ENCODE results near the gene CD247.

Gene CD247

DNA sequence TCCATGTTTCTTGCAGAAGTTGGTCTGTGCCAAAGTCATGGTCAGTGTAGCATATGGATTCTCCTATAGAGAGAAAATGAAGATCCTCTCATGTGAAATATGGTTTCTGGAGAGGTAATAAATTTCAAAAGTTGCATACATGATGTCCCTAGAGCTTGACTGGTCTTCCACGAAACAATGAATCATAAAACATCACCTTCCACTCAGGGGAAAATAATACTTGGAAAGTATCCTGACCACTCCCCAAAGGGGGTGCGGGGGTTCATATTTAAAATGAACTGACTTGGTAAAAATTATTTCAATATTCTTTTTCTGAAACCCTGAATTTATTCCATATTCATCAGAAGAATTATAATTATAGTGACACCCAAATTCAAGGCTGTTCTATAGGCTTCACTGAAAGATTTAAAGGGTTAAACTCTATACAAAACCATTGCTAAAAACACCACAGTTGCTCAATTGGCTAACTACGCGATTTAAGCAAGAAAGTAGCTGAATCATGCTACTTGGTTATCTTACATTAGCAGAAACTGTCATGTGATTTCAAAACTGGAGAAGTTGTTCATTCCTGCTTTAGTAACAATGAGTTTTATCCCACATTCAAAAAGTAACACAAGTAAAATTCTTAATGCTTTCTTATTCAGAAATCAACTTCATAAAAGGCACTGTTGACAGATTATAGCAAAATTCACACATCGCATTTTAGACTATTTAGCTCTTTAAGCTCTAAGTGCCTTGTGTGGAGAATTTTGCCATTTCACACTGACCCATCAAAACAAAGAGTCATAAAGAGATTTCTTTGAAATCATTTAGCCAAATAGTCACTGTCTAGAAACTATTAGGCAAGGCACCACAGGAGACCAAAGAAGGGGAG is 30.0 kb upstream of the CD247 start:
- no peaks in the 10 kb centered on the region for H3K36me3 ChIP-seq (ENCODE audit: insufficient read depth, low read length)
- no peaks in the 10 kb centered on the region for H3K9me3 ChIP-seq (ENCODE audit: control insufficient read depth, insufficient read depth, low read length)
- no peak overlapping the region for H3K9ac ChIP-seq (ENCODE audit: low read depth, low read length)
- no peaks in the 10 kb centered on the region for H3K4me1 ChIP-seq (ENCODE audit: insufficient read depth, low read length)

DNA sequence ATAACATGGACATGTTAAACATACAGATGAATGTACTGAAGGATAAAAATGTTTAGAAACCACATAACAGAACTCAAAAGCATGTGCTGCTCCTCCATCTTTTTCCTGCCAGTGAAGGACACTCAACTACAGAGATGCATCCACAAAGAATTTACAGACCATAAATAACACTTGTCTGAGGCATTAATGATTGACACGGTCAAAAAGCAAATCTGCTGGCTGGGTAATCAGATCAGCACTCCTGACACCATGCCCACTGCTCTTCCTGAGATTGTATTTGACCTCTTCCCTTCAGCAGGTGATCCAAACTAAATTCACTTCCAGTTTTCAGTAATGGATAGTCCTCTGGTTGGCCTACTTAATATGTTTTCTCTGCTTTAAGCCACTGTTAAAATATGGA is 28.6 kb upstream of the CD247 start:
- Histone ChIP-seq H3K9me3 (ENCODE audit: control insufficient read depth, insufficient read depth, low read length) (no peaks in the 10 kb centered on the region), H3K36me3 (ENCODE audit: insufficient read depth, low read length) (no peaks in the 10 kb centered on the region), H3K4me1 (ENCODE audit: insufficient read depth, low read length) (no peaks in the 10 kb centered on the region), H3K9ac (ENCODE audit: low read depth, low read length) (no peak overlapping the region)

DNA sequence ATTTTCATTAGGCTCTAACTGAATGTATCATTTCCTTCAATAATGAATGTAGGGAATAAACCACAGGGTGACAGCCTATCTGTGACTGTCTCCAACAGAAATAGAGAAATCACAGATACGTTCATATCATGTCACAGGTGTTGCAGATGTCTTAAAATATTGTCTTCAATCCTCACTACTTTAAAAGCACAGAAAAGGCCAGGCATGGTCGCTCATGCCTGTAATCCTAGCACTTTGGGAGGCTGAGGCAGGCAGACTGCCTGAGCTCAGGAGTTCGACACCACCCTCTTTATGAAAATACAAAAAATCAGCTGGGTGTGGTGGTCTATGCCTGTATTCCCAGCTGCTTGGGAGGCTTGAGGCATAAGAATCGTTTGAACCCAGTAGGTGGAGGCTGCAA is 27.0 kb upstream of the CD247 start:
- no peaks in the 10 kb centered on the region for H3K4me1 ChIP-seq (ENCODE audit: insufficient read depth, low read length)
- H3K9ac ChIP-seq (ENCODE audit: low read depth, low read length) = no peak overlapping the region
- H3K9me3 ChIP-seq (ENCODE audit: control insufficient read depth, insufficient read depth, low read length) = no peaks in the 10 kb centered on the region
- no peaks in the 10 kb centered on the region for H3K36me3 ChIP-seq (ENCODE audit: insufficient read depth, low read length)

DNA sequence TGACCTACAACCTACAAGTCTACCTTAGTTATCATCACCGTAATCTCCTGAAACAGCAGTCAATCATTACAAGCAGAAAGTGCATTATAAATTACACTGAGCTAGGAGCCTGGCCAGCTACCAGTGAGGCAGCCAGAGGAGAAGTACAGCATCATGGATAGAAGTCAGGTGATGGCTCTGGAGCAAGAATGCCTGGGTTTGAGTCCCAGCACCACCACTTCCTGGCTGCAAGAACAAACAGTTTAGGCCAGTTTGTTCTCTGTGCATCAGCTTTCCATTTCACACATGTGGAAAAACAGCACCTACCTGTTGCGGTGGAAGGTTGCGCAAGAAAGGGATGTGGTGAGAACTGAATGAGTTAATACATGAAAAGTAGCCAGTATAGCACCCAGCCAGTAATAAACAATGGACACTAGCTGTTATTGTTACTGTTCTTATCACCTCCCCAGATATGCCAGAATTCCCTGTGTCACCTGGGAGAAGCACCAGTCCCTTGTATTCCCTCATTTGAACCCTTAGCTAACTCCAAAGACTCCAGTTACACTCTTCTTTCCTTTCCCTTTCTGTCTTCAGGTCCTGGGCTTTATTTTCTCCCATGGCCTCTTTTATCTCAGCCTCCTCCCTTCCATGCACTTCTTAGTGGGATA is 26.2 kb upstream of the CD247 start:
- Histone ChIP-seq H3K9me3 (ENCODE audit: control insufficient read depth, insufficient read depth, low read length) (no peaks in the 10 kb centered on the region), H3K4me1 (ENCODE audit: insufficient read depth, low read length) (no peaks in the 10 kb centered on the region), H3K9ac (ENCODE audit: low read depth, low read length) (no peak overlapping the region), H3K36me3 (ENCODE audit: insufficient read depth, low read length) (no peaks in the 10 kb centered on the region)

DNA sequence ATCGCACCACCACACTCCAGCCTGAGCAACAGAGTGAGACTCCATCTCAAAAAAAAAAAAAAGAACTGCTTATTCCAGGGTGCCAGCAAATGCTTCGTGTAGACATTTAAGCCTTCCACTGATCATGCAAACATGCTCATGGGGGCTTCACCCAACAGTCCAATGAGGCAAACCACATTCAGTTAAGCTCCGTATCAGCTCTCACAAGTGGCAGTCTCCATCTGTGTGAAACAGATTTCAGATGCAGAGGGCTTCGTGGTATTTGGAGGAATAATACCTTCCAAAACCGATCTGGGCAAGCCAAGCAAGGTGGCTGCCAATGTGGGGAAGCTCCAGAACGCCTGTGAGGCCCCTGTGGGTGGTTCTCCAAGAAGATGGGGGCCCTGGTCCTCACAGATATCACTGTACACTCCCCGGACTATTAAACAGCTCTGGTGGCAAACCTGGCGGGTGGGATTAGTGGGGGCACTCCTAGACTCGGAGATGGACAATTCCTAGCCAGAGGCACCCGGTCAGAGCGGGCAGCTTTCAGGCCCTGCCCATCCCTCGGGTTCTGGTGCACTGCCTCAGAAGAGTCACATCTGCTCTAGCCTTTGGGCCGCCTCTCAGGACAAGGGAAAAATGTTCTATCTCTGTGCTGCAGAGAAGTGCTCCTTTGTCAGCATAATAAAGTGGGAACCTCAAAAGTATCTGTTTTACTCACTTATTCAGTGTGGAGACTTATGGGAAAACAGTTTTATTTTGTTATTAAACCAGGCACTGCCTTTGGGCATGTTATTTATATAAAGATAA is 25.1 kb upstream of the CD247 start:
- Histone ChIP-seq H3K9ac (ENCODE audit: low read depth, low read length) (no peak overlapping the region), H3K9me3 (ENCODE audit: control insufficient read depth, insufficient read depth, low read length) (no peaks in the 10 kb centered on the region), H3K36me3 (ENCODE audit: insufficient read depth, low read length) (no peaks in the 10 kb centered on the region), H3K4me1 (ENCODE audit: insufficient read depth, low read length) (peaks cover 7% of the 10 kb centered on the region; the same call in 1 of the 2 replicates)

DNA sequence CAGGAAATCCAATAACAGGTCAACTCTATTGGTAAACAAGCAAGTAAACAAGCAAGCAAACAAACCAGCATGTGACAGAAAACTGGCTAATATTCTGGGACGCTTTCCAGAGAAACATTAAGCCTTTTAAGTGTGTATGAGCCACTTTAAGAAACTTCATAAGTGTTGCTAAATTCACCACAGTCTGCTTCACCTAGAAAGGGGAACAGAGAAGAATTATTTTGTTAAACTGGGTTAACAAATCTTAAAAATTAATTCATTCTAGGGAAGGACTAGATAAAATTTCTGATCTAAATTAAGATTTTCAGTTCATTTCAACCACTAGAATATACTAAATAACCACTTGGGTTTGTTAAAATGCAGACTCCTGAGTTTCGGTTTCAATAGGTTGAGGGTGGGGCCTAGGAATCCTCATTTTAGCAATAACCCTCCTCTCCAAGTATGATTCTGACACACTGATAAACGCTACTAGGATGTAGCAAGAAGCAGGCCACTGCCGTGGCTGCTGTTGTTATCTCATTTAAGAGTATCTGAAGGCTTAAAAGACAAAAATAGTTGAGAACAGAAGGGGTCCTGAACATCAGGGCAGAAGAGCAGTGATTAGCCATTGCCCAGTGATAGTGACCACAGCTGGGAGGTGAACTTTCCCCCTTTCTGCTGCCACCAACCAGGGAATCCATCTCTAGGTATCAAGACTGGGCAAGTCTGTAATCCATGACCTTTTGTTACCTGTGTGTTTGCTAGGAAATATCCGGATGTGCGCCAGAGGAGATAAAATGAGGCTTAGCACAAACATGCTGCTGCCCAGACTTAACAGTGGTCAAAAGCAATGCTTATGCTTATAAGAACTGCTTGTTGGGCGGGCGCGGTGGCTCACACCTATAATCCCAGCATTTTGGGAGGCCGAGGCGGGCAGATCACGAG is 24.0 kb upstream of the CD247 start:
- Histone ChIP-seq H3K4me1 (ENCODE audit: insufficient read depth, low read length) (peaks cover 8% of the 10 kb centered on the region; the same call in 1 of the 2 replicates), H3K9me3 (ENCODE audit: control insufficient read depth, insufficient read depth, low read length) (no peaks in the 10 kb centered on the region), H3K9ac (ENCODE audit: low read depth, low read length) (no peak overlapping the region), H3K36me3 (ENCODE audit: insufficient read depth, low read length) (no peaks in the 10 kb centered on the region)

DNA sequence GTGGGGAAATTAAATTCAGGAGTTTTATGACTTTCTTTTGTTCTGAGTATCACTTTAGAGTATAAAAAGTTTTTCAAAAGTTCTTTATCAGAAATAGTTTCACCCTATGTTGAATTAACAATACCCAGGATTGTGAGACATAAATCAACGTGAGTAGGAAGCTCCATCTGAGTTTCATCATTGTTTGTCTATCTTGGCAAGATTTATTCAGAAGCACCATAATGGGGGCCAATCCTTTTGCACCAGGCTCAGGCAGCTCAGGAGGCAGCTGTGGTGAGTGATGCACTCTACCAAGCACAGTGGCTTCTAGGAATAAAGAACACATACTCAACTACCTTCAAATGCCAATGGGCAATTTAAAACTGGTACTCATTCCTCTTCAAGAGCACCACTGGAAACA is 23.3 kb upstream of the CD247 start:
- Histone ChIP-seq H3K4me1 (ENCODE audit: insufficient read depth, low read length) (peaks cover 8% of the 10 kb centered on the region; the same call in 1 of the 2 replicates), H3K9ac (ENCODE audit: low read depth, low read length) (no peak overlapping the region), H3K9me3 (ENCODE audit: control insufficient read depth, insufficient read depth, low read length) (no peaks in the 10 kb centered on the region), H3K36me3 (ENCODE audit: insufficient read depth, low read length) (no peaks in the 10 kb centered on the region)

DNA sequence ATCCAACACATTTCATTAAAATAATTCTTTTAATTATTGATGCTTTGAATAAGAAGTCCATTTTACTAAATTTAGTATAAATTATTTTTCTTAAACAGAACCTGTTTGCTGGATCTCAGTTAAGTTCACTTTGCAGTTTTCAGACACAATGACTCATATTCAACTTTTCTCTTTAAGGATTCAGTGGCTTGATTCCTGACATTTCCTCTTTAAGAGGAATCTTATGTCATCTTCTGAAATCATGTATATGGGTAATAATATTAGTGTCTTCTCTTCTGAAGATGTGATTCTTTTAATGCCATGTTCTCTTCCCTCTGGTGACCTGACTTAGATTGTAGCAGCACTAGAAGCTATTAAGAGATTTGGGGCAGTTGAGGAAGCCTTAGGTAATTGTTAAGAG is 22.7 kb upstream of the CD247 start:
- Histone ChIP-seq H3K9me3 (ENCODE audit: control insufficient read depth, insufficient read depth, low read length) (no peaks in the 10 kb centered on the region), H3K36me3 (ENCODE audit: insufficient read depth, low read length) (no peaks in the 10 kb centered on the region), H3K9ac (ENCODE audit: low read depth, low read length) (no peak overlapping the region), H3K4me1 (ENCODE audit: insufficient read depth, low read length) (peaks cover 8% of the 10 kb centered on the region; the same call in 1 of the 2 replicates)

DNA sequence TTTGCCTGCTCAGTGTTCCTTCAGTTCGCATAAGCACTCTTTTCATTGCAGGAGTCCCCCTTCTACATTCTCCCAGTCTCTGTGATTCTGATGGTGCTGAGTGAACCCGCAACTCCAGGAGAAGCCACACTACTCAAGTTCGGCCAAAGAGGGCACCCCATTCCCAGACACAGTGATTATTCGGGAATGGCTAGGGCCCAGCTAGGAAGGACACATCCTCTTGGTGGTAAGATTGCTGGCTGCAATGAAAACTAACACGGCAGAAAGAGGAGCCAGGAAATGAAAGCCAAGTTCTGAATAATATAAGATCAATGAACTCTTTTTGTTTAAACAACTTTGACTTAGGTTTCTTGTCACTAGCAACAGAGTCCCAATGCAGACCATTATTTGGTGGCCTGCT is 20.3 kb upstream of the CD247 start:
- no peak overlapping the region for H3K9ac ChIP-seq (ENCODE audit: low read depth, low read length)
- peaks cover 8% of the 10 kb centered on the region; the same call in 1 of the 2 replicates for H3K4me1 ChIP-seq (ENCODE audit: insufficient read depth, low read length)
- H3K9me3 ChIP-seq (ENCODE audit: control insufficient read depth, insufficient read depth, low read length) = no peaks in the 10 kb centered on the region

DNA sequence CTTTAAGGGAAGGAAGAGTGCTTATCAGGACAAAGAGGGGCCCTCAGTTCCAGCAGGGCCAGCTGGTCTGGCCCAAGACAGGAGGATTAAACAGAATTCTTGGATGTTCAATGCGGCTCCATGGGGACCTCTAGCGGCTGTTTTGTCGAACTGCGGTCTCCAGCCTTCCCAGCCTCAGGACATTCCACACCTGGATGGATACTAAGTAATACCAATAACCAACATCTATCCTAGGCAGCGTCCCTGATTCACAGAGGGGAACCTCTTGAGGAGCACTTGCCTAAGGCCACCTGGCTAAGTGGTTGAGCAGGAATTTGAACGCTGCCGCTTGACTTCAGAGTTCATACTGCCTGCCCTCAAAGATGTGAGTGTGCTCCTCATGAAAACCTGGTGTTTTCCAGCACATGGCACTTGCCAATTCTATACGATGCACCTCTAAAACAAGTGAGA is 15.5 kb upstream of the CD247 start:
- no peak overlapping the region for H3K9ac ChIP-seq (ENCODE audit: low read depth, low read length)
- peaks cover 6% of the 10 kb centered on the region; the same call in 1 of the 2 replicates for H3K4me1 ChIP-seq (ENCODE audit: insufficient read depth, low read length)
- no peaks in the 10 kb centered on the region for H3K9me3 ChIP-seq (ENCODE audit: control insufficient read depth, insufficient read depth, low read length)
- H3K36me3 ChIP-seq (ENCODE audit: insufficient read depth, low read length) = no peaks in the 10 kb centered on the region

More for the DNA sequence above, 20.3 kb upstream of the CD247 start:
- H3K36me3 ChIP-seq (ENCODE audit: insufficient read depth, low read length) = no peaks in the 10 kb centered on the region

DNA sequence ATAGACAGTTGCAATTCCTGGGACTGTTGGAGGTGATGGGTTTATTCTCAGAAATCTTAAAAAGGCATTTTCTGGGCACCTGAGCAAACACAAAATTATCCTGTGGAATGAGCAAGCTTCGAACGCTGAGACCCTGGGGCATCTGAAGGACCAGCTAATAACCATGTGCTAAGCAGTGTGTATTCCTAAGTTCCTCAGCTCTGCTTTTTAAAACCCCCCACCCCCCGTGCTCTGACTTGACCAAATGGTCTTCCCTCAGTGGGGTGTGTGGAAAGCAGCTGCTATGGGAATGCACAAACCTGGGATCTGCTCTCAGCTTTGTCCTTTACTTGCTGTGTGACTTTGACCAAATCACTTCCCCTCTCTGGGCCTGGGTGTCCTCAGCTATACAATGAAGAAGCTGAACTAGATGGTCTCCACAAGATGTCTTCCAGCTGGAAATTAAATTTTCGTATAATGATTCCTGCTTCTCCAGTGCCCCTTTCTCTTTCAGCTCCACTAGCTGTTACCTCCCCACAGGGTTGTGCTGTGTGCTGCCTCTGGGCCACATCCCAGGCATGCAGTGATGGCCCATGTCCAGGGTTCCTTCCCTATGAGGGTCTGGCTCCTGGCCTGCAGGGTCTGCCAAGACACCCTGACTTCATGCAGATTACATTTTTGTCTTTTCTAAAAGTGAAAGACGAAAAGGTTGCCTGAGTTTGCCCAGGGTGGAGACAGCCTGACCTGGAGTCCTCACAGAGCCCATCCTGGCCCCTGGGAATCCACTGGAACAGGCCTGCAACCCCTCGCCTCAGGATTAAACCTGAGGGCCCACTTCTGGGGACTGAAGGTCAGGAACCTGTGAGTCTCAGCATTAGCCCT is 14.9 kb upstream of the CD247 start:
- H3K4me1 ChIP-seq (ENCODE audit: insufficient read depth, low read length) = no peaks in the 10 kb centered on the region
- H3K9me3 ChIP-seq (ENCODE audit: control insufficient read depth, insufficient read depth, low read length) = no peaks in the 10 kb centered on the region
- H3K36me3 ChIP-seq (ENCODE audit: insufficient read depth, low read length) = no peaks in the 10 kb centered on the region
- no peak overlapping the region for H3K9ac ChIP-seq (ENCODE audit: low read depth, low read length)

DNA sequence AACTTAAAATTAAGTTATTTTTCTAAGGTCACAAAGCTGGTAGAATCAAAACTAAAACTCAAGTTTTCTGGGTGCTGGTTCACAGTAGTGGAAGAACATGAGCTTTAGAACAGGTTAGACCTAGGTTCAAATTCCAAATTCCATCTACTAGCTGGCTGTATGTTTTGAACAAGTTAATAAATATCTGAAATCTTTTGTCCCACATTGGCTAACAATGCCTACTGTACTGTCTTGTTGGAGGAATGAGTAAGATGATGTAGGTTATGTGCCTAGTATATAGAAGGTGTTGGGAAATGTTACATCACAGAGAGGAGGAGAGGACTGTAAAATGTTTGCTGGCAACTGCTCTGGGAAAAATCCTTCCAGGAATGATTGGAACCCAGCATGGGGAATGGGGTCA is 14.0 kb upstream of the CD247 start:
- H3K36me3 ChIP-seq (ENCODE audit: insufficient read depth, low read length) = no peaks in the 10 kb centered on the region
- no peaks in the 10 kb centered on the region for H3K4me1 ChIP-seq (ENCODE audit: insufficient read depth, low read length)
- H3K9ac ChIP-seq (ENCODE audit: low read depth, low read length) = no peak overlapping the region
- no peaks in the 10 kb centered on the region for H3K9me3 ChIP-seq (ENCODE audit: control insufficient read depth, insufficient read depth, low read length)
